ENCODE data around the gene SUV39H2.
"Not testable (repeated sequence)": the region's sequence is repeated elsewhere in the genome, so short reads cannot be mapped to it uniquely, and the experiment has no call there.

- TF ChIP-seq EZH2 (IDR thresholded peaks at IDR 0.05; ENCODE audit: low read length); CTCF (optimal IDR thresholded peaks at IDR 0.05 in 1 of 3, IDR thresholded peaks at IDR 0.05 in 1 of 3, conservative IDR thresholded peaks at IDR 0.05 in 1 of 3; ENCODE audit: extremely low read depth in 1 of 3, insufficient read depth in 2 of 3, low read length in 3 of 3): not testable (repeated sequence)
Observed at GRCh38 chr10:14864871-14865270, 13.8 kb upstream of the SUV39H2 start.
